ENCODE results near the gene SCYL3. TPM values are rescaled to one million over a fixed set of nuclear protein-coding genes. Genes with fewer than 3 reads are reported as not detected.

The SCYL3 gene
- total RNA-seq, 1 experiment from 2014 or later: 7.4 TPM

DNA sequence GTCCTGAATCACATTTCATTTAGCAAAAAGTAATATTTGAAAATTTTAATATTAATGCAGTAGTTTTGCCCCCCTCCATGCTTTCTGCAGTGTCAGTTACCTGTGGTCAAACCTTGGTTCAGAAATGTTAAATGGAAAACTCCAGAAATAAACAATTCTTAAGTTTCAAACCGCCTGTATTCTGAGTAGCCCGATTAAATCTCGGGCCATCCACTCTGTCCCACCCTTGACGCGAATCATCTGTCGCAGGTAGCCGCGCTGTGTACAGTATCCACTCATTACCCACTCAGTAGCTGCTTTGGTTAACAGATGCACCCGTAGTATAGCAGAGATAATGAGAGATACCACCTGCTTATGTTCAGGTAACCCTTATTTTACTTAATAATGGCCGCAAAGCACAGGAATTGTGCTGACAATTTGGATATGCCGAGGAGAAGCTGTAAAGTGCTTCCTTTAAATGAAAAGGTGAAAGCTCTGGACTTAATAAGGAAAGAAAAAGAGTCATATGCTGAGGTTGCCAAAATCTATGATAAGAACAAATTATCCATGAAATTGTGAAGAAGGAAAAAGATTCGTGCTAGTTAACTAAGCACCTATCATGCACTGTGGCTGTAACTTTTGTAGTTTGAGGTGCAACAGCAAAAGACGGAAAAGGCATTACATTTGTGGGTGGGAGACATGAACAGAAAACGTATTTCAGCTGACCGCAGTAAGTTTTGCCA lies 889 bp upstream of the SCYL3 start:
- DNase-seq (ENCODE audit: unreplicated experiment): no peak
- peak overlapping the region; percentile 83 for H3K4me3 Mint-ChIP-seq (ENCODE audit: unreplicated experiment)
- TF ChIP-seq, protein P1, sequence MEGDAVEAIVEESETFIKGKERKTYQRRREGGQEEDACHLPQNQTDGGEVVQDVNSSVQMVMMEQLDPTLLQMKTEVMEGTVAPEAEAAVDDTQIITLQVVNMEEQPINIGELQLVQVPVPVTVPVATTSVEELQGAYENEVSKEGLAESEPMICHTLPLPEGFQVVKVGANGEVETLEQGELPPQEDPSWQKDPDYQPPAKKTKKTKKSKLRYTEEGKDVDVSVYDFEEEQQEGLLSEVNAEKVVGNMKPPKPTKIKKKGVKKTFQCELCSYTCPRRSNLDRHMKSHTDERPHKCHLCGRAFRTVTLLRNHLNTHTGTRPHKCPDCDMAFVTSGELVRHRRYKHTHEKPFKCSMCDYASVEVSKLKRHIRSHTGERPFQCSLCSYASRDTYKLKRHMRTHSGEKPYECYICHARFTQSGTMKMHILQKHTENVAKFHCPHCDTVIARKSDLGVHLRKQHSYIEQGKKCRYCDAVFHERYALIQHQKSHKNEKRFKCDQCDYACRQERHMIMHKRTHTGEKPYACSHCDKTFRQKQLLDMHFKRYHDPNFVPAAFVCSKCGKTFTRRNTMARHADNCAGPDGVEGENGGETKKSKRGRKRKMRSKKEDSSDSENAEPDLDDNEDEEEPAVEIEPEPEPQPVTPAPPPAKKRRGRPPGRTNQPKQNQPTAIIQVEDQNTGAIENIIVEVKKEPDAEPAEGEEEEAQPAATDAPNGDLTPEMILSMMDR (IDR thresholded peaks at IDR 0.05; ENCODE audit: unreplicated experiment): no peak
- H3K27me3 Mint-ChIP-seq (ENCODE audit: insufficient read depth, unreplicated experiment): no peaks in the 10 kb centered on the region
- ChIA-PET POLR2A (interaction anchor here (0.6 to 3.3 kb wide), 28 partner anchors 8 to 1848 kb away, joined by 3 to 65 read pairs (median 4); partner anchors contain the start of genes GORAB, KIFAP3, METTL18 and SLC19A2), CTCF (interaction anchor here (0.5 to 1.2 kb wide), 6 partner anchors 9 to 190 kb away, joined by 3 to 4 read pairs (median 4); no protein-coding TSS in a partner anchor)
- TSS peak; percentile 99 for BruUV-seq (replicated peaks)
- peak overlapping the region; percentile 100 for H3K27ac Mint-ChIP-seq (ENCODE audit: low read depth, unreplicated experiment)
- intact Hi-C loops (cut with micrococcal nuclease): loop anchor here (1.0 kb wide), 1 partner anchor 180 kb away; the partner anchor contains the start of gene KIFAP3
- no peaks in the 10 kb centered on the region for H3K36me3 Mint-ChIP-seq (ENCODE audit: insufficient read depth, unreplicated experiment)
- peaks cover 24% of the 10 kb centered on the region for H3K4me1 Mint-ChIP-seq (ENCODE audit: insufficient read depth, unreplicated experiment)
- no peaks in the 10 kb centered on the region for H3K9me3 Mint-ChIP-seq (ENCODE audit: unreplicated experiment)

- POLR2A ChIA-PET: interaction anchor here (0.5 to 3.3 kb wide), 26 partner anchors 9 to 1868 kb away, joined by 3 to 65 read pairs (median 4); partner anchors contain the start of genes F5, KIFAP3, METTL18 and PRRC2C
- Mint-ChIP-seq H3K27me3 (ENCODE audit: insufficient read depth, unreplicated experiment) (no peaks in the 10 kb centered on the region), H3K9me3 (ENCODE audit: unreplicated experiment) (no peaks in the 10 kb centered on the region), H3K4me3 (ENCODE audit: unreplicated experiment) (peak overlapping the region; percentile 83), H3K27ac (ENCODE audit: low read depth, unreplicated experiment) (peak overlapping the region; percentile 100), H3K4me1 (ENCODE audit: insufficient read depth, unreplicated experiment) (peaks cover 35% of the 10 kb centered on the region), H3K36me3 (ENCODE audit: insufficient read depth, unreplicated experiment) (peaks cover 3% of the 10 kb centered on the region)
- CTCF ChIA-PET: interaction anchor here (0.6 to 1.6 kb wide), 8 partner anchors 10 to 1294 kb away, joined by 3 to 5 read pairs (median 3); partner anchors contain the start of gene METTL18
- intact Hi-C loops (cut with micrococcal nuclease): loop anchor here (2.0 kb wide), 1 partner anchor 98 kb away; the partner anchor contains the start of gene METTL18
- no TSS peak for BruUV-seq (replicated peaks)
- TF ChIP-seq, protein P1 (IDR thresholded peaks at IDR 0.05; ENCODE audit: unreplicated experiment): no peak
- peak; percentile 43 for DNase-seq (ENCODE audit: unreplicated experiment)
Observed at GRCh38 chr1:169892927-169893644, 610 bp downstream of the SCYL3 start.

DNA sequence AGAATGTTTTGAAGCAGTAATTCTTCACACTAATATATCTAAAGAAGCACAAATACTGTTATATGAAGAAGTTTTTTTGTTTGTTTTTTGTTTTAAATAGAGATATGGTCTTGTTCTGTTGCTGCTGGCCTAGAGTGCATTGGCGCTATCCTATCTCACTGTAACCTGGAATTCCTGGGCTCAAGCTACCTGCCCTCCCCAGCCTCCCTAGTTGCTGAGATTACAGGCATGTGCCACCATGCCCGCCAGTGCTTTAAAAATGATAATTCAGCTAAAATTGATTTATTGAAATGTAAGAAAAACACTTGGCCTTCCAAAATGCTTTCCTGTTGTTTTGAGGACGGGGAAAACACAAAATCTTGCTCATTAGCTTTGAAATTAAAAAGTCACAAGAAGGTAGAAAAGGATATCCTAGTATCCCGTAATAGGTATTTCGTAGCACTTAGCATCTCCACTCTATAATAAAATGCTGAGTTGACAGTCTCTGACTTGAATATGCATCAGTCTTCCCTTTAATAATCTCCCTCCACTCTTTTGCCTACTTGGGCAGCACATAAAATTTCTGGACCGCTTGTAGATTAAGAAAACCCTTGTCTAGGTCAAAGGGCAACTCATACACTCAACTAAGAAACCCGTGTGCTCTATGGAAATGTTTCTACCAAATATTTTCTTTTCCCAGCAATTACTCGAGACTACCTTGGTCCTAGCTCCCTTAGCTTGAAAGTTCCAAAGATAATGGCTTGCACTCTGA lies 1.3 kb downstream of the SCYL3 start:
- Mint-ChIP-seq H3K27ac (ENCODE audit: low read depth, unreplicated experiment) (peak overlapping the region; percentile 100), H3K9me3 (ENCODE audit: unreplicated experiment) (no peaks in the 10 kb centered on the region), H3K4me1 (ENCODE audit: insufficient read depth, unreplicated experiment) (peaks cover 35% of the 10 kb centered on the region), H3K4me3 (ENCODE audit: unreplicated experiment) (peak overlapping the region; percentile 83), H3K27me3 (ENCODE audit: insufficient read depth, unreplicated experiment) (no peaks in the 10 kb centered on the region), H3K36me3 (ENCODE audit: insufficient read depth, unreplicated experiment) (peaks cover 11% of the 10 kb centered on the region)
- ChIA-PET CTCF (interaction anchor here (0.6 to 1.6 kb wide), 9 partner anchors 14 to 1294 kb away, joined by 3 to 5 read pairs (median 3); partner anchors contain the start of gene METTL18), POLR2A (interaction anchor here (0.5 to 3.3 kb wide), 17 partner anchors 8 to 639 kb away, joined by 3 to 65 read pairs (median 5); partner anchors contain the start of genes F5, KIFAP3, METTL18 and SLC19A2)
- TF ChIP-seq, protein P1 (IDR thresholded peaks at IDR 0.05; ENCODE audit: unreplicated experiment): no peak
- intact Hi-C loops (cut with micrococcal nuclease): loop anchor here (2.0 kb wide), 1 partner anchor 98 kb away; the partner anchor contains the start of gene METTL18
- BruUV-seq (replicated peaks): TSS peak; percentile 49
- DNase-seq (ENCODE audit: unreplicated experiment): no peak
